HG03045 (cell line): ENCODE measurements around the gene IDUA.
A peak's percentile ranks its signal among the peaks of the same experiment; 100 is the strongest.
"Not testable (repeated sequence)": the region's sequence is repeated elsewhere in the genome, so short reads cannot be mapped to it uniquely, and the experiment has no call there.

ENCODE experiments used
- ATAC-seq: cut with Tn5 transposase; IDR thresholded peaks from one replicate; pipeline ENCODE4 v1.9.1; 2021; ENCODE audit warnings: mild to moderate bottlenecking, moderate library complexity; ENCODE audit not compliant: unreplicated experiment

Gene IDUA

DNA sequence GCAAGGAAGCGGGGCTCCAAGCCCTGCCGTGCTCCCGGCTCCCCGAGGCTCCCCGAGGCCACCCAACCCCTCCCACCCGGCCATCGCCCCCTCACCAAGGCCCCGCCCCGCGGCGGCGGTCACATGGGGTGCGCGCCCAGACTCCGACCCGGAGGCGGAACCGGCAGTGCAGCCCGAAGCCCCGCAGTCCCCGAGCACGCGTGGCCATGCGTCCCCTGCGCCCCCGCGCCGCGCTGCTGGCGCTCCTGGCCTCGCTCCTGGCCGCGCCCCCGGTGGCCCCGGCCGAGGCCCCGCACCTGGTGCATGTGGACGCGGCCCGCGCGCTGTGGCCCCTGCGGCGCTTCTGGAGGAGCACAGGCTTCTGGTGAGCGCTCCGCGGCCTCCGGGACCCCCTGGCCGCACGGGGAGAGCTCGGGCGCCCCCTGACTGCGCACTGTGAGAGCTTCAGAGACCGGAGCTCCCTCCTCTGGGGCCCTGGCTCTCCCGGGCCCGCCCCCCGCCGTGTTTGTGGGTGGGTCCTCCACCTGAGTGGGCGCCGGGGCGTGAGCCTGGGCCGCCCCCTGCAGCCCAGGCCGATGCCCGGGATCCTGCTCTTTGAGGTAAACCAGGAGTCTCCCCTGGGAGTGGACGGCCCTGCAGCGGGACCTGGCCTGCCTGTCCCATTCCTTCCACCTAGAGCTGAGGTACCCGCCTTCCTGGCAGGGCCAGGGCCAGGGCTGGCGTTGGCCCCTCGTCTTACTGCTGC, at the start of gene IDUA:
TSS of gene IDUA (plus strand) at position 166 of the 745 bp plus-strand sequence. CDS start at position 207, 41 bp downstream.
- peak; percentile 65 for ATAC-seq

DNA sequence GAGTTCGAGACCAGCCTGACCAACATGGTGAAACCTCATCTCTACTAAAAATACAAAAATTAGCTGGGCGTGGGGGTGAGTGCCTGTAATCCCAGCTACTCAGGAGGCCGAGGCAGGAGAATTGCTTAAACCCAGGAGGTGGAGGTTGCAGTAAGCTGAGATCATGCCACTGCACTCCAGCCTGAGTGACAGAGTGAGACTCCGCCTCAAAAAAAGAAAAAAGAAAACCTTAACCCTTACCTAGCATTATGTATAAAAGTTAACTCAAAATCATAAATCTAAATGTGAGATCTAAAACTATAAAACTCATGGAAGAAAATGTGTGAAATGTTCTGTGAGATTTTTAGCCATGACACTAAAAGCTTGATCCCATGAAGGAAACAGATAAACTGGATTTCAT, 47.3 kb upstream of the IDUA start:
- ATAC-seq: not testable (repeated sequence)

GRCh38 chr4:945274-946102, 41.4 kb upstream of the IDUA start:
- ATAC-seq: no peak

DNA sequence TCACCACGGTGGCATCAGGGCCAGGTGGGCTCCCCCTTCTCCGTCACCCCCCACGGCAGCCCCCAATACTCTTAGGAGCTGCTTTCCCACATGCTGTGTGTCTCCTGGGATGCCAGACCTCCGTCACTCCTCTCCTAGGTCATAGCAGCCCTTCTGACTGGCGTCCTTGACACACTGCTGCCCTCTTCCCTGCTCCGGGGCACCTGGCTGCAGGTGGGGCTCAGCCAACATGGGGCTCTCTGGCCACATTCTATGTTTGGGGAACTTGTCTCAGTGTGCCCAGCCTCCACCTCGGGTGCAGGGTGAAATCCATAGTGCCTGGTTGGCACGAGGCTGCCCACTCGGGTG, 40.8 kb upstream of the IDUA start:
- ATAC-seq: no peak

GRCh38 chr4:946517-947471, 40.0 kb upstream of the IDUA start:
- no peak for ATAC-seq

GRCh38 chr4:947491-947971, 39.3 kb upstream of the IDUA start:
- ATAC-seq: no peak

DNA sequence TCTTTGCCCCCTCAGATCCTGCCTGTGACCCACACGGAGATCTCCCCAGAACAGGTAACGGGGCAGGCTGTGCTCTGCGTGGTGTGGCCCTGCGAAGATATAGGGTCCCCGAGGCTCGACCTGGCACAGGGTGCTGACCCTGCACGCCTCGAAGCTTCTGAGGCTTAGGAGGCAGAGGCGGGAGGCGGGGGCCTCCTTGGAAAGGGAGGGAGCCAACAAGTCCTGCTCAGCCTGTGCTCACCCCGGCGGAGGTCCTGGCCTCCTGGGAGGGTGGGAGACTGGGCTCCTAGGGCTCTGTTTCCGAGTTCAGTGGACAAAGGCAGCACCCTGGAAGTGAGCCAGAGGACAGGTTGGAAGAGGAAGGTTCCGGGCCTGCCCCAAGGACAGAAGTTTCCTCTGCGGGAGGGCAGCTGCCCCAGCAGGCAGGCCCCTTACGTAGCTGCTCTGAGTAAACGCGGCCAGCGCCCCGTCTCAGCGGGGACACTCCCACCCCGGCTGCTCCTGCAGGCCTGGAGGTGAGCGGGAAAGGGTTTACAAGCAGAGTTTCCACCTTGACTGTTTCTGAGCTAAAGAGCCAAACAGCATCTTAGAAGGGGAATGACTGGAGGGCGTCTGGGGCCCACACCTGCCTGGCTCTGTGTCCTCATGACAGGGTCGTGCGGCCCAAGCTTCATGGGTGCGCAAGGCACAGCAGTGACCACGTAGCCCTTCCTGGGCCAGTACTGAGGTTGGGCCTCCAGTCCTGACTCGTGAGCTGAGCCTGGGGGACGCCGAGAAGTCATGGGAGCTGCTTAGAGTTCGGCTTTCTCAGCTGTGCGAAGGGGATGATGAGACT, 38.5 kb upstream of the IDUA start:
- ATAC-seq: no peak

GRCh38 chr4:948936-949300, 37.9 kb upstream of the IDUA start:
- ATAC-seq: no peak

GRCh38 chr4:949656-950055, 37.2 kb upstream of the IDUA start:
- ATAC-seq: no peak

DNA sequence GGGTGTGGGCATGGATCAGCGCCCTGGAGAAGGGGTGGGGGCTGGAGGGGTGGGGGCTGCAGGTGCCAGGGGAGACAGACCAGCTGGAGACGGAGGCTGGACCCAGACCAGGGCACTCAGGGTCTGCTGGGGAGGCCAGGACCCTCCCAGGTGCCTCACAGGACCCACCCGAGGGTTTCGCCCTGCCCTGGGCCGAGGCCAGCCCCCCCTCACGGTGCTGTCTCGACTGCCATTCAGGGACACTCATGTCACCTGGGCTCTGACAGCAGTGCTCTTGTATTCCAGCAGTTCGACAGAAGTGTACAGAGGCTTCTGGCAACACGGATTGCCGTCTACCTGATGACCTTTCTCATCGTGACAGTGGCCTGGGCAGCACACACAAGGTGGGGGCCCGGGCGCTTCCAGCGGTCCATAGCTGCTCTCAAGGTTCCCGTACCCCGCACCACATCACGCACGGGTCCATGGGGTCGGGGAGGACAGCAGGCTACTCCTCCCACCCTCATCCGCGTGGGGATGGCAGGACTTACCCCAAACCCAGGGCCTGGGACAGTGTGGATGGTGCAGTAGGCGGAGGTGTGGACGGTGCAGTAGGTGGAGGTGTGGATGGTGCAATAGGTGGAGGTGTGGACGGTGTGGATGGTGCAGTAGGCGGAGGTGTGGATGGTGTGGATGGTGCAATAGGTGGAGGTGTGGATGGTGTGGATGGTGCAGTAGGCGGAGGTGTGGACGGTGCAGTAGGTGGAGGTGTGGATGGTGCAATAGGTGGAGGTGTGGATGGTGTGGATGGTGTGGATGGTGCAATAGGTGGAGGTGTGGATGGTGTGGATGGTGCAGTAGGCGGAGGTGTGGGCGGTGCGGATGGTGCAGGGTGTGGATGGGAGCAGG, 36.5 kb upstream of the IDUA start:
- no peak for ATAC-seq

DNA sequence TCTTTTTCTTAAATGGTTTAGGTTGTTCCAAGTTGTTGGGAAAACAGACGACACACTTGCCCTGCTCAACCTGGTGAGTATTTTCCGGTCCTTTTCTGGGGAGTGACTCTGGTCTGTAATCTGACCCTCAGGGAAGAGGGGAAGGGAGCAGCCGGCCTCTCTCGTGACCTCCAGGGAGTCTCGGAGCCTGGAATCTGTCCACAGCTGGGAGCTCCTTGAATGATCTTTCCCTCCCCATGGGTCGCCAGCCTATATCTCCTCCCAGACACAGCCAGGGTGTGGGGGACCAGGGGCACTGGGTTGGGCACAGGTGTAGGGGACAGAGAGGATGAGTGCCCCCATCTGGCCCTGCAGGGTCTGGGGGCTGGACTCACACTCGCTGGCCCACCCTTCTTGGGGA, 35.7 kb upstream of the IDUA start:
- no peak for ATAC-seq

- ATAC-seq: no peak
Observed at GRCh38 chr4:951594-952468, 35.0 kb upstream of the IDUA start.

DNA sequence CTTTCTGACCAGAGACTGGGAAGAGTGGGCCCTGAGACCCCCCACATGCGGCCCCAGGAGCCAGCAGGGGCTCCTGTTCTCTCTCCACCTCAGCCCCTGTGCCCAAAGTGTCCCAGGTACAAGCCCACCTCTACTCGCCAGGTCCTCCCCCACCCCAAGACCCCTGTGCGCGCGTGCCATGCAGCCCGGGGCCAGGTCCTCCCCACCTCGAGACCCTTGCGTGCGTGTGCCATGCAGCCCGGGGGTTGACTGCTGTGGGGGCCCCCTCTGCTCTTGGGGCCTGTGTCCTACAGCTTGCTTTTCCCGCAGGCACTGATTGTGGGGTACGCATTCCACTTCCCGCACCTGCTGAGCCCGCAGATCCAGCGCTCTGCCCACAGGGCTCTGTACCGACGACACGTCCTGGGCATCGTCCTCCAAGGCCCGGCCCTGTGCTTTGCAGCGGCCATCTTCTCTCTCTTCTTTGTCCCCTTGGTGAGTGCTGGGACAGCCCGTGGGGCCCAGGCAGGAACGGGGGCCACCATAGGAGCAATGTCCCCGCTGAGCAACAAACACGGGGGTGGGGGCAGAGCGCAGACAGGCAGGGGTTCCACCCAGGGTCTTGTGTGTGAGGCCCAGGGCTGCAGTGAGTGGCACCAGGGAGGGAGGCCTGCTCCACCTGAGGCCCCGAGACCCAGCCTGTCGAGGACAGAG, 33.8 kb upstream of the IDUA start:
- ATAC-seq: no peak

DNA sequence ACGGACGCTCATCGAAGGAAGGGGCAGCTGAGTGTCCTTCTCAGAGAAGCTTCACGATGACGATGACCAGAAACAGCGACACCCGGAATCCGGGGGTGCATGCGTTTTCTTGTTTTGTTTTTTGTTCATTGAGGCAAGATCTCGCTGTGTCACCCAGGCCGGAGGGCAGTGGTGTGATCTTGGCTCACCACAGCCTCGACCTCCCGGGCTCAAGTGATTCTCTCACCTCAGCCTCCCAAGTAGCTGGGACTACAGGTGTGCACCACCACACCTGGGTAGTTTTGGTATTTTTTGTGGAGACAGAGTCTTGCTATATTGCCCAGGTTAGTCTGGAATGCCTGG, 33.3 kb upstream of the IDUA start:
- no peak for ATAC-seq

DNA sequence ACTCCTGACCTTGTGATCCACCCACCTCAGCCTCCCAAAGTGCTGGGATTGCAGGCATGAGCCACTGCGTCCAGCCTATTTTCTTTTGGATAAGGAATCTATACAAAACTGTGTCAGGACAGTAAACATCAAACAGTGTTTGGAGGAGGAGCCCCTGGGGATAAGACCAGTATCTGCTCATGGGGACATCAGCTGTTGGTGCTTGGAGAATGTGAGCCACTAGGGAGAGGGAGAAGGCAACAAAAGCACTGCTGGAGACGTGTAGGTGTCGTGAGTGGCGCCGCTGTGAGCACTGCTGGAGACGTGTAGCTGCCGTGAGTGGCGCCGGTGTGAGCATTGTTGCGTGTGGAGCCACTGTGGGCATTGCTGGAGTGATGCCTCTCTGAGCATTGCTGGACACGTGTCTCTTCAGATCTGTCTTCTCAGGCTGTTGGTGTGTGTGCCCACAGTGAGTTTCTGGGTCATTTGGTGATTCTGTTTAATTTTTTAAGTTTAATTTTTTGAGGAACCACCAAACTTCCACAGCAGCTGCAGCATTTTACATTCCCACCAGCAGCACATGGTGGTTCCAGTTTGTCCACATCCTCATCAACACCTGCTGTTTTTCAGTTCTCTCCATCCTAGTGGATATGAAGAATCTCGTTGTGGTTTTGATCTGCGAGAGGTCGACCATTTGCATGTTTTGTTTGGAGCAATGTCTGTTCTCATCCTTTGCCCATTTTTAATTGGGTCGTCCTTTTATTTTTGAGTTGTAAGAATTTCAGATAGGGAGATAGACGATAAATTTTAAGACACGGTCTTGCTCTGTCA, 32.4 kb upstream of the IDUA start:
- no peak for ATAC-seq

DNA sequence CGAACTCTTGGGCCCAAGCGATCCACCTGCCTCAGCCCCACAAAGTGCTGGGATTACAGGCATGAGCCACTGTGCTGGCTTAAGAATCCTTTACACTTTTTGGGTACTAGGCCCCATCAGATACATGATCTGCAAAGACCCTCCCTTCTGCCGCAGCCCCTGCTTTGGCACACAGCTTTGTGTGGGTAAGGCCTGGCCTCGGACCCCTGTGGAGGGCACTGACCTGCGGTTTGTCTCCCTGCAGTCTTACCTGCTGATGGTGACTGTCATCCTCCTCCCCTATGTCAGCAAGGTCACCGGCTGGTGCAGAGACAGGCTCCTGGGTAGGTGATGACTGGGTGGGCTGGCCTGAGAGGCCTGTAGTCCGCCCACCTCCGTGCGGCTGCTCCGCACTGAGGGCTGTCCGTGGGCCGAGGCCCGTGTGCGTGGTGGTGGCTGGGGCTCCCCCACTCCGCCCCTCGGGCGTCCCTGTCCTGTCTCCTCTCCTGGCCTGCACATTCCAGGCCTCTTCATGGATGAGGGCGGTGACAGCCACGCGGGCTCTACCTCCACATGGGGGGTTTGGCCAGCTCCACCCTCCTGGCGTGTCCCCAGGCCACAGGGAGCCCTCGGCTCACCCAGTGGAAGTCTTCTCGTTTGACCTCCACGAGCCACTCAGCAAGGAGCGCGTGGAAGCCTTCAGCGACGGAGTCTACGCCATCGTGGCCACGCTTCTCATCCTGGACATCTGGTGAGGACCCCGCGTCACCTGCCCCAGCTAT, 31.5 kb upstream of the IDUA start:
- ATAC-seq: no peak
